OCI-LY7 (cell line): ENCODE results near the gene MYL3. TPM values are rescaled to one million over a fixed set of nuclear protein-coding genes. Genes with fewer than 3 reads are reported as not detected.

Source experiments
- BruUV-seq: library from RNA; stranded (reverse); fragments of 400-500 nt; replicated peaks from 2 replicates; lab custom pipeline; 2021; lab: Mats Ljungman, UMichigan
- CTCF ChIA-PET: fragments of 300-600 bp; sonication (Branson Sonifier 250); formaldehyde crosslinking; loops from one replicate; lab custom pipeline; 2022; ENCODE audit warnings: antibody characterized with exemption; ENCODE audit not compliant: unreplicated experiment; lab: Charles Lee
- POLR2A ChIA-PET: fragments of 300-600 bp; sonication (Branson Sonifier 250); formaldehyde crosslinking; loops from one replicate; lab custom pipeline; 2022; ENCODE audit warnings: antibody characterized with exemption; lab: Charles Lee
- DNase-seq: peaks from one replicate; pipeline ENCODE4 v3.0.0-alpha.2; 2015; ENCODE audit warnings: low spot score
- H2AFZ ChIP-seq: fragments of 200-600 bp; sonication (generic), shearing (Covaris generic); 2 replicates; pipeline ENCODE4 v1.6.1; 2014; ENCODE audit warnings: mild to moderate bottlenecking, antibody characterized with exemption, low read length, moderate library complexity
- H3K27ac ChIP-seq: fragments of 200-600 bp; sonication (generic); 2 replicates; pipeline ENCODE4 v1.5.1; 2014; ENCODE audit warnings: mixed run types, low read depth, mild to moderate bottlenecking, moderate library complexity, low read length, inconsistent platforms; ENCODE audit not compliant: poor library complexity, severe bottlenecking
- H3K36me3 ChIP-seq: fragments of 200-600 bp; sonication (generic); 2 replicates; pipeline ENCODE4 v1.6.1; 2014; ENCODE audit warnings: mild to moderate bottlenecking, antibody characterized with exemption, low read length, moderate library complexity, mixed read lengths; ENCODE audit not compliant: insufficient read depth
- H3K4me1 ChIP-seq: fragments of 200-600 bp; sonication (generic); 2 replicates; pipeline ENCODE4 v1.5.1; 2014; ENCODE audit warnings: mild to moderate bottlenecking, low read length; ENCODE audit not compliant: insufficient read depth, poor library complexity, severe bottlenecking
- H3K4me2 ChIP-seq: fragments of 200-600 bp; sonication (generic); 2 replicates; pipeline ENCODE4 v1.6.1; 2014; ENCODE audit warnings: mild to moderate bottlenecking, low read length
- H3K4me3 ChIP-seq: fragments of 200-600 bp; sonication (generic); 2 replicates; pipeline ENCODE4 v1.5.1; 2014; ENCODE audit warnings: mild to moderate bottlenecking, low read depth, low read length; ENCODE audit not compliant: poor library complexity, severe bottlenecking
- H3K79me2 ChIP-seq: fragments of 200-600 bp; sonication (generic); 2 replicates; pipeline ENCODE4 v1.6.1; 2016; ENCODE audit warnings: low read depth, mild to moderate bottlenecking, low read length, moderate library complexity, mixed read lengths; ENCODE audit not compliant: insufficient read depth
- H3K9me2 ChIP-seq: fragments of 200-600 bp; sonication (generic); 2 replicates; pipeline ENCODE4 v1.6.1; 2016; ENCODE audit warnings: mild to moderate bottlenecking, low read length, mixed read lengths; ENCODE audit not compliant: insufficient read depth
- H3K9me3 ChIP-seq: fragments of 200-600 bp; sonication (generic); 2 replicates; pipeline ENCODE4 v1.6.1; 2014; ENCODE audit warnings: mild to moderate bottlenecking, mixed run types, low read length, mixed read lengths
- H4K20me1 ChIP-seq: fragments of 200-600 bp; sonication (generic); 2 replicates; pipeline ENCODE4 v1.6.1; 2014; ENCODE audit warnings: mild to moderate bottlenecking, antibody characterized with exemption, low read length, moderate library complexity, mixed read lengths; ENCODE audit not compliant: insufficient read depth
- CTCF ChIP-seq: fragments of 200-600 bp; sonication (generic); conservative IDR thresholded peaks from 2 replicates; pipeline ENCODE4 v1.5.1; 2014; ENCODE audit warnings: mild to moderate bottlenecking, antibody characterized with exemption, low read length, moderate library complexity, mixed read lengths
- EZH2phosphoT487 ChIP-seq: fragments of 200-600 bp; sonication (generic); IDR thresholded peaks from 2 replicates; pipeline ENCODE4 v1.6.1; 2018; ENCODE audit warnings: low read depth, borderline replicate concordance, mild to moderate bottlenecking, mixed run types, antibody characterized with exemption, low read length, moderate library complexity, mixed read lengths
- intact Hi-C: fragments of 100-400 bp; cut with micrococcal nuclease; formaldehyde crosslinking; loops from one replicate; pipeline ENCODE4 v1.10.0; 2022; ENCODE audit not compliant: unreplicated experiment
- total RNA-seq, 2 experiments: library from RNA; depleted of rRNA in 1 of 2; stranded (reverse); fragments of >200 nt in 1 of 2; shearing (Covaris generic) in 1 of 2; gene quantifications; 2 replicates each; pipeline ENCODE4 v1.2.3, GENCODE V29; 2014 to 2022

MYL3 gene
- total RNA-seq, 2 experiments from 2014 or later: not detected

- Histone ChIP-seq H3K9me3 (no peaks in the 10 kb centered on the region), H3K36me3 (no peaks in the 10 kb centered on the region), H3K27ac (no peak overlapping the region), H2AFZ (no peak overlapping the region), H3K4me1 (no peaks in the 10 kb centered on the region), H4K20me1 (no peaks in the 10 kb centered on the region), H3K4me2 (no peak overlapping the region), H3K4me3 (no peak overlapping the region), H3K79me2 (no peaks in the 10 kb centered on the region), H3K9me2 (no peaks in the 10 kb centered on the region)
- ChIA-PET CTCF (no interaction called here), POLR2A (no interaction called here)
- BruUV-seq: no TSS peak
- TF ChIP-seq CTCF (no peak), EZH2phosphoT487 (no peak)
- intact Hi-C loops: no loop called here
- no peak for DNase-seq
Observed at GRCh38 chr3:46891132-46891531, 27.9 kb upstream of the MYL3 start.

GRCh38 chr3:46890132-46890531, 26.9 kb upstream of the MYL3 start:
- Histone ChIP-seq H3K36me3 (no peaks in the 10 kb centered on the region), H3K9me2 (no peaks in the 10 kb centered on the region), H3K4me3 (no peak overlapping the region), H3K27ac (no peak overlapping the region), H3K79me2 (no peaks in the 10 kb centered on the region), H3K4me2 (no peak overlapping the region), H3K9me3 (no peaks in the 10 kb centered on the region), H4K20me1 (no peaks in the 10 kb centered on the region), H3K4me1 (no peaks in the 10 kb centered on the region), H2AFZ (no peak overlapping the region)
- intact Hi-C loops: no loop called here
- no TSS peak for BruUV-seq
- CTCF ChIA-PET: no interaction called here
- POLR2A ChIA-PET: no interaction called here
- no peak for DNase-seq
- TF ChIP-seq EZH2phosphoT487 (no peak), CTCF (no peak)

- H3K4me2 ChIP-seq: no peak overlapping the region
- H3K36me3 ChIP-seq: no peaks in the 10 kb centered on the region
- H3K79me2 ChIP-seq: no peaks in the 10 kb centered on the region
- TF ChIP-seq EZH2phosphoT487 (no peak), CTCF (no peak)
- POLR2A ChIA-PET: no interaction called here
- H2AFZ ChIP-seq: no peak overlapping the region
- H3K4me3 ChIP-seq: no peak overlapping the region
- no peak overlapping the region for H3K27ac ChIP-seq
- no peak for DNase-seq
- intact Hi-C loops: no loop called here
- no peaks in the 10 kb centered on the region for H3K9me2 ChIP-seq
- no TSS peak for BruUV-seq
- H4K20me1 ChIP-seq: no peaks in the 10 kb centered on the region
- no peaks in the 10 kb centered on the region for H3K9me3 ChIP-seq
- CTCF ChIA-PET: no interaction called here
- H3K4me1 ChIP-seq: no peaks in the 10 kb centered on the region
Observed at GRCh38 chr3:46889381-46890110, 26.3 kb upstream of the MYL3 start.
